ENCODE measurements around the gene PATJ.

GRCh38 chr1:61776091-61776490 is 33.8 kb downstream of the PATJ start:
- no peak for TF ChIP-seq CTCF (IDR thresholded peaks at IDR 0.05)
- TF ChIP-seq EP300 (IDR thresholded peaks at IDR 0.05), result no peak
- no peak for TF ChIP-seq POLR2AphosphoS5 (IDR thresholded peaks at IDR 0.05)

All from esophagus muscularis mucosa (tissue), 4 donors.